Measurements from ENCODE around the gene PSMA6.
"Not testable (repeated sequence)": the region's sequence is repeated elsewhere in the genome, so short reads cannot be mapped to it uniquely, and the experiment has no call there.

Gene PSMA6

DNA sequence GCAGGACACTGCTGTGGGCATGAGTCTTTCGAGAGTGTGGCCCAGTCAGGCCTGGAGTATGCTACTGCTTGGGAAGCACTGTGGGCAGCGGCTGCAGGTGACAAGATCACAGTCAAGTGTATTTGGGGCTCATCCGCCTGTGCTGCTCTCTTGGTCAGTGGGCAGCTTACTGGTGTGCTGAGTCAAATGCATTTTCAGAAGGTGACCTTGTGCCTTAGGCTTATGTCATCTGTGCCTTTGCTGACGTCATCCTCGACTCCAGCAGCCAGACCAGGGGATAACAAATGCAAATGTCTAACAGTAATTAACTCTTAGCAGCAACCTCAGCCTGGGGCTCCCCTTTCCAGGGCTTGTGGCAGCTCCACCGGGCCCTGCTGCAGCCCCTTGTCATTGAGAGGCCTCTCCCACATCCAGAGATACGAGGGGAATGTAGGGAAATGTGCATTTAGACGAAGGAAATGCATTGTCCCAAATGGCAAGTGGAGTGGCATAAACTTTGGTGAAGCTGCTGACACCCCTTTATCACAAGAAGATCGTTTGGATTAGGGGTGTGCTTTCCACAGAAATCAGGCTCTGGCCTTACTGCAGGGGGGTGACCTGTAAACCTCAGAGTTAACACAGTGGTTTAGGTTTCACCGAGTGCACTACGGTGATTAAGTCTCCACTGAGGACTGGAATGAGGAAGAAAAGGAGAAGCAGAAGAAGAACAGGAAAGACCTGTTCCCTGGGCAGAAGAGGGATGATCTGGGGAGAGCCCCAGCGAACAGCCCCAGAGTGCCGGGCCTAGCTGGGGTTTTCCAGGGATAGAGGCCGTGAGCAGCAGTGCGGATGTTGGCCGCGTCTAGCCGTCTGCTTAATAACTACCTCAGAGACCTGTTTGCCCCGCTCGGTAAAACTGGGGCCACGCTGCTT, 39.7 kb downstream of the PSMA6 start:
- no peak for DNase-seq

DNA sequence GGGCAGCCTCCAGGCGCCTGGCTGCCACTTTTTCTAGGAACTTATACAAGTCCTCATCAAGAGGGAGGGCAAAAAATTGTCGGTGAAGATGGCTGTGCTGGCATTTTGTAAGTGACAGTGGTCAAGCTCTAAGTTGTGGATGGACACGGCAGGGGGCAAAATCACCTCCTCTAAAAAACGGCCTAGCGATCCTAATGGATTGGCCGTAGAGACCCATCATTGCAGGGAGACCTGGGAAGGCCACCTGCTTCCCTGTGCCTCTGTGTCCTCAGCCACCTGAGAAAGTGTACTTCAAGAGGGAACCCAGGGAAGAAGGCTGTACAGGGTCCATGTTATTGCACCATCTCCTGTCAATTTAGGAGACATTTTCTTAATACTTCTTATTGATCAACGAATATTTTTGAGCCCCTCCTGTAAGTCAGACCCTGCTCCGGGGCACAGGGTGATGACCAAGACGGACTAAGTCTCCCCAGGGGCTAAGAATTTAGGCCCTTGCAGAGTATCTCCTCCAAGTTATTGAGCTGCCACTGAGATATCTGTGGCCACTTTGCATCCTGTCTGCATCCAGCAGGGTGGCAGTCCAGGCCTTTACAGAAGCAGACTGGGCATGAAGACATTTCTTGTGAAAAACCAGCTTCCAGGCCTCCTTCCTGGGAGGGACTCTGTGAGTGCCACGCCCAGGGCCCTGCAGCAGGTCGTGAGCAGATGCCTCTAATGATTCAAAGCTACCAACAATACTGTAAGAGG, 40.5 kb downstream of the PSMA6 start:
- DNase-seq, result no peak

DNA sequence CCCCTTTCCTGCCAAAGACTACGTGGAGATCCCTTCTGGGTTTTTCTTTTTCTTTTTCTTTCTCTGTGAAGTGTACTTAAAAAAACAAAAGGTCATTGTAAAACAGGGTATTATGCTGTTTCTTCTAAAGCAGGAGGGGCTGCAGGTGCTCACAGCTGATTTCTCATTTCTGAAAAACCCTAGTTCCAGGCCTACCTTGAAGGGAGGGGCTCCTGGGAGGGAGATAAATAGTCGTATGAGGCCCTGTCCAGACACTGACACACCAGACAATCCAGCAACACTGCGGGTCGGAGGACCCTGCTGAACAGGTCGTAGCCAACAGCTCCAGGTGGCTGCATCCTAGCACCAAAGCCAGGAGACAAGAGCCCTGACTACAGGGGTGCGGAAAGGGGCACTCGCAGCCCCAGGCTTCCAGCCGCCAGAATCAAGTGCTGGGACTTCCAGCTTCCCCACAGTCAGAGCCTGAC, 41.1 kb downstream of the PSMA6 start:
- DNase-seq, result no peak

GRCh38 chr14:35333797-35334743, 41.9 kb downstream of the PSMA6 start:
- no peak for DNase-seq

- DNase-seq, result no peak
Measured at GRCh38 chr14:35335388-35336092, 43.4 kb downstream of the PSMA6 start.

GRCh38 chr14:35336171-35336493, 44.0 kb downstream of the PSMA6 start:
- DNase-seq, result not testable (repeated sequence)

DNA sequence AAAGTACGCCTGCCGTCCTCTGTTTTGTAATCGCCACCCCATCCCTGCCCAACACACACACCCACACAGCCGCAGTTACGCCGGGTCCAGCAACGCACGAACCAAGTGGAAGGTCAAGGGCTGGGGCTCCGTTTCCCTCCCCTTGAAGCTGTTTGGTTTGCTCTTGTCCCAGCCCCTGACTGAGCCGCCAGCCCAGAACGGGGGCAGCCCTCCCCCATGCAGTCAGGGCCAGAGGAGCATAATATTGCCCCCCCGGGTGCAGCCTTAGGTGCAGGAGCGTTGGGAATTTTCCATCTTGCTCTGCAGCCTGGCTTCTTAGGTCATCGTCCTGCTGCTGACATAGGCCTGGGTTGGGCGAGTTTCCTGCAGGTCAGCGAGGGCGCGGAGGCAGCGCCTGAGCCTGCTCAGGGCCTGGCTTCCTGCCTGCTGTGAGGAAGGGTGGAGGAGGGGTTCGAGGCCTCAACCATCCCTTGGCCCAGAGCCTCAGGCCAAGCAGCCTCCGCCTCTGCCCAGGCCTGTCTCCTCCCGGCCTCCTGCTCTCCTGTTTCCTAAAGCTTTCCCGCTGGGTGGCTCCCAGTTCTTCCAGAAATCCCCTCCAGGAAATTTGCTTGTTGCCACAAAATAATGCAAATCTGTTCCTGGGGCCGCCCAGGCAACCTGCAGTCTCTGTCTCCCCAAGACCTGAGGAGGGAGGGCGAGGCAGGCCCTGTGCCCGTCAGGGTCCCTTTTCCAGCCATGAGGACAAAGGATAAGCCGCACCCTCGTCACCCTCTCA, 44.5 kb downstream of the PSMA6 start:
- no peak for DNase-seq

GRCh38 chr14:35337269-35338255, 45.4 kb downstream of the PSMA6 start:
- no peak for DNase-seq

GRCh38 chr14:35338731-35339405, 46.7 kb downstream of the PSMA6 start:
- no peak for DNase-seq

DNA sequence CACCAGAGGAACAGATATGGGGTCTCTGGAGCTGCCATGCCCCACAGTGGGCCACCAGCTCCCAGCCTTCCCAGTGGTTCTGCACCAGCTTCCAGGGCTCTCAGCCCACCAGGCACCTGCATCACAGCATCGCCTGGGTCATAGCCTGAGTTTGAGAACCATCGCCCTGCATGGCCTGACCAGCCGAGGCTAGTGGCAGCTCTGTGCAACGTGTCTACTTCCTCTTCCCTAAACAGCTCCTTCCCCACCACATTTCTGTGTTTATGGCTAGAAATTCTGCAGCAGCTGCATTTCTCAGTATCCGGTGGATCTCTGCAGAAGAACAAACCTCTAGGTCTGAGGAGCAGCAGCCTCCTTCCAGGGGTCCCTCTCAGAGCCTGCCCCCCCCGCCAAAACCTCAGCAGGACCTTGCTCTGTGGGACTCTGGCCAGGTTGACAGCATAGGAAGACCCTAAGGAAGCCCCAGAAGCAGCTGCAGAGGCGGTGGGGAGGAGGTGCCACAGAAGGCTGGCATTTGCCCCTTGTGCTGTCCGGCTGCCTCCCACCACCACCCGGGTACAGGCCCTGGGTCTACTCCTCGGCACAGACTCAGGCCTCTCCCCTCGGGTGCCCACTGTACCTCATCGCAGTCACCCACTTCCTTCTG, 47.7 kb downstream of the PSMA6 start:
- DNase-seq, result no peak

- no peak for DNase-seq
Measured at GRCh38 chr14:35340616-35341453, 48.7 kb downstream of the PSMA6 start.

DNA sequence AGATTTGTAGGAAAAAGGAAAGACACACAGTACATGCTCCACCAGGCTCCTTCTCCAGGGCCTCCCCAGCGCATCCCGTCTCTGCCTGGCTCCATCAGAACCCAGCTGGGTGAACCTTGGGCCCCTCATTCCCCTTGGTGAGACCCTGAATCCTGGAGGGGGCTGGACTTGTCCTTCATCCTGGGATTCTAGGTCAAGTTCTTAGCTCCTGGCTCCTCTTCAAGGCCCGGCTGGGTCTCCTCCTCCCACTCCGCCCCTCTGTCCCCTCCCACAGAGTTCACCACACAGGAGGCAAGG, 49.2 kb downstream of the PSMA6 start:
- no peak for DNase-seq

- DNase-seq, result no peak
Measured at GRCh38 chr14:35341751-35342488, 49.7 kb downstream of the PSMA6 start.

GRCh38 chr14:35342489-35343010, 50.4 kb downstream of the PSMA6 start:
- DNase-seq, result no peak

GRCh38 chr14:35343702-35344101, 51.5 kb downstream of the PSMA6 start:
- DNase-seq, result no peak

- DNase-seq, result no peak
Measured at GRCh38 chr14:35344107-35344807, 52.1 kb downstream of the PSMA6 start.

All from NCI-H1930 (cell line).